H9 (cell line): Measurements from ENCODE around the gene NONO. TPM values are rescaled to one million over a fixed set of nuclear protein-coding genes. Genes with fewer than 3 reads are reported as not detected.

Experiments used
- DNase-seq: peaks from one replicate; pipeline ENCODE4 v3.0.0-alpha.2; 2017
- H2AFZ ChIP-seq: one replicate; pipeline ENCODE4 v1.6.1; 2013; ENCODE audit warnings: mild to moderate bottlenecking, low read length, control low read depth, moderate library complexity
- H2AK5ac ChIP-seq: 2 replicates; pipeline ENCODE4 v1.6.1; 2013; ENCODE audit warnings: low read length, control low read depth, mixed read lengths; ENCODE audit not compliant: insufficient read length
- H2BK120ac ChIP-seq: one replicate; pipeline ENCODE4 v1.6.1; 2013; ENCODE audit warnings: low read depth, mild to moderate bottlenecking, low read length, control low read depth, inconsistent platforms; ENCODE audit not compliant: poor library complexity, severe bottlenecking
- H2BK12ac ChIP-seq: 2 replicates; pipeline ENCODE4 v1.6.1; 2013; ENCODE audit warnings: low read length, control low read depth, mixed read lengths, low read depth; ENCODE audit not compliant: insufficient read length
- H2BK15ac ChIP-seq: 2 replicates; pipeline ENCODE4 v1.6.1; 2013; ENCODE audit warnings: low read depth, low read length, control low read depth
- H2BK20ac ChIP-seq: one replicate; pipeline ENCODE4 v1.6.1; 2013; ENCODE audit warnings: low read depth, mild to moderate bottlenecking, low read length, control low read depth, inconsistent platforms; ENCODE audit not compliant: poor library complexity, severe bottlenecking
- H2BK5ac ChIP-seq: 2 replicates; pipeline ENCODE4 v1.6.1; 2013; ENCODE audit warnings: low read length, control low read depth, mixed read lengths; ENCODE audit not compliant: insufficient read length
- H3K14ac ChIP-seq: 2 replicates; pipeline ENCODE4 v1.6.1; 2013; ENCODE audit warnings: low read length, control low read depth; ENCODE audit not compliant: insufficient read depth
- H3K18ac ChIP-seq: 2 replicates; pipeline ENCODE4 v1.6.1; 2013; ENCODE audit warnings: low read depth, mild to moderate bottlenecking, mixed read lengths, low read length, control low read depth; ENCODE audit not compliant: insufficient read length
- H3K23ac ChIP-seq: 2 replicates; pipeline ENCODE4 v1.6.1; 2013; ENCODE audit warnings: low read length, control low read depth, mixed read lengths, low read depth; ENCODE audit not compliant: insufficient read length
- H3K23me2 ChIP-seq: 2 replicates; pipeline ENCODE4 v1.6.1; 2013; ENCODE audit warnings: low read depth, mild to moderate bottlenecking, mixed read lengths, low read length, control low read depth; ENCODE audit not compliant: insufficient read length, poor library complexity, severe bottlenecking
- H3K27ac ChIP-seq: 2 replicates; pipeline ENCODE4 v1.5.1; 2013; ENCODE audit warnings: low read length, control low read depth, mixed read lengths, low read depth; ENCODE audit not compliant: insufficient read length
- H3K27me3 ChIP-seq: 2 replicates; pipeline ENCODE4 v1.6.1; 2013; ENCODE audit warnings: low read length, control low read depth, inconsistent platforms; ENCODE audit not compliant: insufficient read depth
- H3K4ac ChIP-seq: 2 replicates; pipeline ENCODE4 v1.6.1; 2013; ENCODE audit warnings: low read depth, mild to moderate bottlenecking, control low read depth, inconsistent platforms, low read length, moderate library complexity
- H3K4me1 ChIP-seq: 2 replicates; pipeline ENCODE4 v1.6.1; 2013; ENCODE audit warnings: low read length, control low read depth, inconsistent platforms; ENCODE audit not compliant: insufficient read depth
- H3K4me2 ChIP-seq: 2 replicates; pipeline ENCODE4 v1.6.1; 2013; ENCODE audit warnings: low read length, control low read depth, mixed read lengths; ENCODE audit not compliant: insufficient read length, insufficient read depth
- H3K56ac ChIP-seq: 2 replicates; pipeline ENCODE4 v1.6.1; 2013; ENCODE audit warnings: low read depth, mild to moderate bottlenecking, mixed read lengths, low read length, control low read depth; ENCODE audit not compliant: insufficient read length
- H3K79me1 ChIP-seq: 2 replicates; pipeline ENCODE4 v1.6.1; 2013; ENCODE audit warnings: low read depth, mild to moderate bottlenecking, moderate library complexity, low read length, control low read depth, inconsistent platforms; ENCODE audit not compliant: insufficient read depth, poor library complexity, severe bottlenecking
- H3K79me2 ChIP-seq: 2 replicates; pipeline ENCODE4 v1.6.1; 2013; ENCODE audit warnings: low read length, control low read depth, inconsistent platforms; ENCODE audit not compliant: insufficient read depth
- H3K9ac ChIP-seq: 2 replicates; pipeline ENCODE4 v1.6.1; 2013; ENCODE audit warnings: low read length, control low read depth, mixed read lengths; ENCODE audit not compliant: insufficient read length; ENCODE audit errors: extremely low read depth
- H3K9me3 ChIP-seq: one replicate; pipeline ENCODE4 v1.6.1; 2013; ENCODE audit warnings: low read depth, low read length, inconsistent platforms; ENCODE audit not compliant: control insufficient read depth
- H3T11ph ChIP-seq: one replicate; pipeline ENCODE4 v1.6.1; 2013; ENCODE audit warnings: mild to moderate bottlenecking, low read length, control low read depth, inconsistent platforms
- H4K20me1 ChIP-seq: one replicate; pipeline ENCODE4 v1.6.1; 2013; ENCODE audit not compliant: control insufficient read depth, insufficient read length, insufficient read depth
- H4K5ac ChIP-seq: 2 replicates; pipeline ENCODE4 v1.6.1; 2013; ENCODE audit warnings: low read depth, mild to moderate bottlenecking, mixed read lengths, low read length, control low read depth; ENCODE audit not compliant: insufficient read length
- H4K8ac ChIP-seq: replicated peaks from 2 replicates; pipeline ENCODE4 v1.6.1; 2013; ENCODE audit warnings: low read length, control low read depth, mixed read lengths, low read depth; ENCODE audit not compliant: insufficient read length
- H4K91ac ChIP-seq: 2 replicates; pipeline ENCODE4 v1.6.1; 2013; ENCODE audit warnings: low read depth, mild to moderate bottlenecking, moderate library complexity, mixed read lengths, low read length, control low read depth; ENCODE audit not compliant: insufficient read length
- H3K27ac Mint-ChIP-seq, 3 experiments: 2 replicates in 2 of 3; 3 replicates in 1 of 3; pipeline ENCODE4 v1.8.0; 2020 to 2021; ENCODE audit warnings: mixed read lengths in 3 of 3, mild to moderate bottlenecking in 1 of 3, moderate library complexity in 1 of 3
- H3K27me3 Mint-ChIP-seq: 2 replicates; pipeline ENCODE4 v1.8.0; 2021; ENCODE audit warnings: low read depth, mild to moderate bottlenecking, moderate library complexity, mixed read lengths
- H3K36me3 Mint-ChIP-seq, 3 experiments: 2 replicates in 2 of 3; 3 replicates in 1 of 3; pipeline ENCODE4 v1.8.0; 2020 to 2021; ENCODE audit warnings: low read depth in 3 of 3, mixed read lengths in 3 of 3; ENCODE audit not compliant: insufficient read depth in 1 of 3
- H3K4me1 Mint-ChIP-seq, 2 experiments: 2 replicates each; pipeline ENCODE4 v1.8.0; 2020; ENCODE audit warnings: mixed read lengths in 2 of 2
- H3K4me3 Mint-ChIP-seq, 2 experiments: 2 replicates in 1 of 2; 3 replicates in 1 of 2; pipeline ENCODE4 v1.8.0; 2020 to 2021; ENCODE audit warnings: mild to moderate bottlenecking in 2 of 2, mixed read lengths in 2 of 2, moderate library complexity in 1 of 2
- H3K9me3 Mint-ChIP-seq, 2 experiments: 2 replicates in 1 of 2; 3 replicates in 1 of 2; pipeline ENCODE4 v1.8.0; 2020; ENCODE audit warnings: mild to moderate bottlenecking in 2 of 2, mixed read lengths in 2 of 2, moderate library complexity in 1 of 2
- WGBS: extraction: QIAGEN DNeasy Blood & Tissue Kit; methylation state at CpG from one replicate; pipeline ENCODE4 v1.1.7; 2013; ENCODE audit warnings: missing lambda C conversion rate, low lambda C conversion rate, mixed read lengths; ENCODE audit not compliant: insufficient read length; ENCODE audit errors: extremely low coverage; 5-methylcytosine and 5-hydroxymethylcytosine counted together
- total RNA-seq: library from RNA; stranded (reverse); gene quantifications from 2 replicates; pipeline ENCODE4 v1.2.1, GENCODE V29; 2021
- TF ChIP-seq, protein P1 (sequence below): fragments of 200-600 bp; sonication (generic); conservative IDR thresholded peaks from 3 replicates; pipeline ENCODE4 v1.8.0; 2021; ENCODE audit warnings: antibody characterized with exemption, mild to moderate bottlenecking

NONO gene
- total RNA-seq, 1 experiment from 2014 or later = 703 TPM

DNA sequence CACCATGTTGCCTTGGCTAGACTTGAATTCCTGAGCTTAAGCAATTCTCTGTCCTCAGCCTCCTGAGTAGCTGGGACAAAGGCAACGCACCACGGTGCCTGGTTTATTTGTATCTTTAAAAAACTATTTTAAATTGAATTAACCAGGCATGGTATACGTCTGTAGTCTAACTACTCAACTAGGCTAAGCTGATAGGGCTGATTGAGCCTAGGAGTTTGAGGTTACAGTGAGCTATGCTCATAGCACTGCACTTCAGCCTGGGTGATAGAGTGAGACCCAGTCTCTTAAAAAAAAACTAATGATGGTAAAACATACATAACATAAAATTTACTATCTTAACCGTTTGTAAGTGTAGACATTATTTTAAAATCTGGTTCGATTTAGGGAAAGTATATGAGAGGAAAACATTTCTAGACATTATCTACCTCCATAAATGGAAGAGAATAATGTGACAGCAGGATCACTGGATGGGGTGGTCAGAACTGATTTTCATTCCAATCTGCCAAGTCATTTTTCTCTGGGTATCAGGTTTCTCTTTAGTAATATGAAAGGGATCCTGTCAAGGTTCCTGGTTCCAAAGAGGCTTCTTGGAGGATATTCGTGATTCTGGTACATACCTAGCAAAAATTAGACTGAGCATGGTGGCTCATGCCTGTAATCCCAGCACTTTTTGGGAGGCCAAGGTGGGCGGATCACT, 9.4 kb downstream of the NONO start:
- Histone ChIP-seq H3K56ac (no peak overlapping the region), H3K4me1 (no peaks in the 10 kb centered on the region), H3K14ac (no peak overlapping the region), H4K91ac (no peak overlapping the region), H2AFZ (no peak overlapping the region), H3T11ph (no peak overlapping the region), H3K9ac (no peak overlapping the region), H3K18ac (no peak overlapping the region), H2BK15ac (no peak overlapping the region), H3K27ac (no peak overlapping the region), H2AK5ac (no peak overlapping the region), H3K27me3 (no peaks in the 10 kb centered on the region), H3K79me2 (peaks cover 4% of the 10 kb centered on the region; the same call in 1 of the 2 replicates), H2BK20ac (no peak overlapping the region), H3K4ac (no peak overlapping the region), H3K4me2 (no peak overlapping the region), H4K8ac (no peak overlapping the region), H3K9me3 (peaks cover 12% of the 10 kb centered on the region), H2BK12ac (no peak overlapping the region), H2BK120ac (no peak overlapping the region), H2BK5ac (no peak overlapping the region), H4K5ac (no peak overlapping the region), H3K23me2 (no peaks in the 10 kb centered on the region), H3K79me1 (no peaks in the 10 kb centered on the region), H3K23ac (no peak overlapping the region), H4K20me1 (no peaks in the 10 kb centered on the region)
- Mint-ChIP-seq H3K36me3 (peaks cover 64 to 82% (median 71%) of the 10 kb centered on the region in 3 experiments), H3K9me3 (peaks cover 52 to 57% of the 10 kb centered on the region in 2 experiments), H3K4me3 (no peak overlapping the region), H3K27ac (peak overlapping the region in 1 of 3 experiments; percentile 60; a peak in 1 of 7 replicates), H3K4me1 (no peaks in the 10 kb centered on the region), H3K27me3 (no peaks in the 10 kb centered on the region; the same call in 1 of the 2 replicates)
- no peak for DNase-seq
- no CpG with 5 or more reads among the region's 7 CpGs for WGBS
- TF ChIP-seq, protein P1, sequence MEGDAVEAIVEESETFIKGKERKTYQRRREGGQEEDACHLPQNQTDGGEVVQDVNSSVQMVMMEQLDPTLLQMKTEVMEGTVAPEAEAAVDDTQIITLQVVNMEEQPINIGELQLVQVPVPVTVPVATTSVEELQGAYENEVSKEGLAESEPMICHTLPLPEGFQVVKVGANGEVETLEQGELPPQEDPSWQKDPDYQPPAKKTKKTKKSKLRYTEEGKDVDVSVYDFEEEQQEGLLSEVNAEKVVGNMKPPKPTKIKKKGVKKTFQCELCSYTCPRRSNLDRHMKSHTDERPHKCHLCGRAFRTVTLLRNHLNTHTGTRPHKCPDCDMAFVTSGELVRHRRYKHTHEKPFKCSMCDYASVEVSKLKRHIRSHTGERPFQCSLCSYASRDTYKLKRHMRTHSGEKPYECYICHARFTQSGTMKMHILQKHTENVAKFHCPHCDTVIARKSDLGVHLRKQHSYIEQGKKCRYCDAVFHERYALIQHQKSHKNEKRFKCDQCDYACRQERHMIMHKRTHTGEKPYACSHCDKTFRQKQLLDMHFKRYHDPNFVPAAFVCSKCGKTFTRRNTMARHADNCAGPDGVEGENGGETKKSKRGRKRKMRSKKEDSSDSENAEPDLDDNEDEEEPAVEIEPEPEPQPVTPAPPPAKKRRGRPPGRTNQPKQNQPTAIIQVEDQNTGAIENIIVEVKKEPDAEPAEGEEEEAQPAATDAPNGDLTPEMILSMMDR = no peak
